Measurements from ENCODE around the gene CCDC78. TPM values are rescaled to one million over a fixed set of nuclear protein-coding genes. Genes with fewer than 3 reads are reported as not detected.

The CCDC78 gene
- total RNA-seq, 1 donor, result 2.2 TPM

GRCh38 chr16:709566-710499 lies 16.4 kb downstream of the CCDC78 start:
- Histone ChIP-seq H4K20me1 (ENCODE audit: insufficient read depth, low read length) (peaks cover 4% of the 10 kb centered on the region), H2AFZ (ENCODE audit: low read length) (no peak overlapping the region), H3K4me2 (ENCODE audit: insufficient read depth, low read length) (no peak overlapping the region), H3K9me3 (ENCODE audit: low read depth, low read length) (no peaks in the 10 kb centered on the region), H3K27ac (ENCODE audit: low read depth, low read length) (no peak overlapping the region), H3K27me3 (ENCODE audit: insufficient read depth, low read length) (peaks cover 39% of the 10 kb centered on the region), H3K36me3 (ENCODE audit: insufficient read depth, low read length) (no peaks in the 10 kb centered on the region), H3K4me1 (ENCODE audit: insufficient read depth, low read length) (peaks cover 9% of the 10 kb centered on the region), H3K79me2 (ENCODE audit: insufficient read depth, low read length) (no peaks in the 10 kb centered on the region), H3K4me3 (ENCODE audit: insufficient read depth, low read length) (peak overlapping the region; percentile 39)
- peak; percentile 100 for DNase-seq (ENCODE audit: insufficient read length, low spot score, missing footprints)
- TF ChIP-seq, protein P1, sequence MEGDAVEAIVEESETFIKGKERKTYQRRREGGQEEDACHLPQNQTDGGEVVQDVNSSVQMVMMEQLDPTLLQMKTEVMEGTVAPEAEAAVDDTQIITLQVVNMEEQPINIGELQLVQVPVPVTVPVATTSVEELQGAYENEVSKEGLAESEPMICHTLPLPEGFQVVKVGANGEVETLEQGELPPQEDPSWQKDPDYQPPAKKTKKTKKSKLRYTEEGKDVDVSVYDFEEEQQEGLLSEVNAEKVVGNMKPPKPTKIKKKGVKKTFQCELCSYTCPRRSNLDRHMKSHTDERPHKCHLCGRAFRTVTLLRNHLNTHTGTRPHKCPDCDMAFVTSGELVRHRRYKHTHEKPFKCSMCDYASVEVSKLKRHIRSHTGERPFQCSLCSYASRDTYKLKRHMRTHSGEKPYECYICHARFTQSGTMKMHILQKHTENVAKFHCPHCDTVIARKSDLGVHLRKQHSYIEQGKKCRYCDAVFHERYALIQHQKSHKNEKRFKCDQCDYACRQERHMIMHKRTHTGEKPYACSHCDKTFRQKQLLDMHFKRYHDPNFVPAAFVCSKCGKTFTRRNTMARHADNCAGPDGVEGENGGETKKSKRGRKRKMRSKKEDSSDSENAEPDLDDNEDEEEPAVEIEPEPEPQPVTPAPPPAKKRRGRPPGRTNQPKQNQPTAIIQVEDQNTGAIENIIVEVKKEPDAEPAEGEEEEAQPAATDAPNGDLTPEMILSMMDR (IDR thresholded peaks at IDR 0.05; ENCODE audit: extremely low read depth, low read depth, low read length), result no peak

DNA sequence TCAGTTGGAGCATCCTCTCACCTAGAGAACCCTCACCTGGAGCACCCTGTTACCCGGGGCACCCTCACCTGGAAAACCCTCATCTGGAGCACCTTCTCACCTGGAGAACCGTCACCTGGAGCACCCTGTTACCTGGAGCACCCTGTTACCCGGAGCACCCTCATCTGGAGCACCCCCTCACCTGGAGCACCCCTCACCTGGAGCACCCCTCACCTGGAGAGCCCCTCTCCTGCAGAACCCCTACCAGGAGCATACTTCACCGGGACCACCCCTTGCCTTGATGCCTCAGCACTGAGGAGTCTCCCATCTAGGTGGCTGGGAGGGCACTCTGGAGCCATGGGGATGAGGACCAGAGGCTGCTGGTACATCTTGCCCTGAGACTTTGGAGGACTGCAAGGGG lies 17.3 kb downstream of the CCDC78 start:
- H3K79me2 ChIP-seq (ENCODE audit: insufficient read depth, low read length), result no peaks in the 10 kb centered on the region
- DNase-seq (ENCODE audit: insufficient read length, low spot score, missing footprints), result no peak
- H4K20me1 ChIP-seq (ENCODE audit: insufficient read depth, low read length), result peaks cover 7% of the 10 kb centered on the region
- H3K4me3 ChIP-seq (ENCODE audit: insufficient read depth, low read length), result no peak overlapping the region
- no peak overlapping the region for H2AFZ ChIP-seq (ENCODE audit: low read length)
- no peaks in the 10 kb centered on the region for H3K36me3 ChIP-seq (ENCODE audit: insufficient read depth, low read length)
- peaks cover 47% of the 10 kb centered on the region for H3K27me3 ChIP-seq (ENCODE audit: insufficient read depth, low read length)
- H3K4me1 ChIP-seq (ENCODE audit: insufficient read depth, low read length), result peaks cover 6% of the 10 kb centered on the region
- no peaks in the 10 kb centered on the region for H3K9me3 ChIP-seq (ENCODE audit: low read depth, low read length)
- no peak overlapping the region for H3K4me2 ChIP-seq (ENCODE audit: insufficient read depth, low read length)
- H3K27ac ChIP-seq (ENCODE audit: low read depth, low read length), result no peak overlapping the region
- TF ChIP-seq, protein P1 (IDR thresholded peaks at IDR 0.05; ENCODE audit: extremely low read depth, low read depth, low read length), result no peak

- Histone ChIP-seq H3K4me2 (ENCODE audit: insufficient read depth, low read length) (no peak overlapping the region), H2AFZ (ENCODE audit: low read length) (no peak overlapping the region), H3K36me3 (ENCODE audit: insufficient read depth, low read length) (no peaks in the 10 kb centered on the region), H3K9me3 (ENCODE audit: low read depth, low read length) (no peaks in the 10 kb centered on the region), H3K79me2 (ENCODE audit: insufficient read depth, low read length) (no peaks in the 10 kb centered on the region), H3K27me3 (ENCODE audit: insufficient read depth, low read length) (peaks cover 56% of the 10 kb centered on the region), H3K27ac (ENCODE audit: low read depth, low read length) (no peak overlapping the region), H3K4me3 (ENCODE audit: insufficient read depth, low read length) (no peak overlapping the region), H4K20me1 (ENCODE audit: insufficient read depth, low read length) (peaks cover 9% of the 10 kb centered on the region), H3K4me1 (ENCODE audit: insufficient read depth, low read length) (peaks cover 6% of the 10 kb centered on the region)
- TF ChIP-seq, protein P1 (IDR thresholded peaks at IDR 0.05; ENCODE audit: extremely low read depth, low read depth, low read length), result no peak
- no peak for DNase-seq (ENCODE audit: insufficient read length, low spot score, missing footprints)
These were observed 18.2 kb downstream of the CCDC78 start for GRCh38 chr16:708019-708418.

- Histone ChIP-seq H3K27me3 (ENCODE audit: insufficient read depth, low read length) (peaks cover 64% of the 10 kb centered on the region), H2AFZ (ENCODE audit: low read length) (no peak overlapping the region), H3K4me2 (ENCODE audit: insufficient read depth, low read length) (no peak overlapping the region), H3K79me2 (ENCODE audit: insufficient read depth, low read length) (no peaks in the 10 kb centered on the region), H3K4me3 (ENCODE audit: insufficient read depth, low read length) (no peak overlapping the region), H3K4me1 (ENCODE audit: insufficient read depth, low read length) (peaks cover 6% of the 10 kb centered on the region), H3K36me3 (ENCODE audit: insufficient read depth, low read length) (no peaks in the 10 kb centered on the region), H4K20me1 (ENCODE audit: insufficient read depth, low read length) (peaks cover 14% of the 10 kb centered on the region), H3K9me3 (ENCODE audit: low read depth, low read length) (no peaks in the 10 kb centered on the region), H3K27ac (ENCODE audit: low read depth, low read length) (no peak overlapping the region)
- TF ChIP-seq, protein P1 (IDR thresholded peaks at IDR 0.05; ENCODE audit: extremely low read depth, low read depth, low read length), result no peak
- no peak for DNase-seq (ENCODE audit: insufficient read length, low spot score, missing footprints)
These were observed 19.1 kb downstream of the CCDC78 start for GRCh38 chr16:707062-707538.
